Liver (tissue), 3 donors: Measurements from ENCODE around the gene HGF.

Source experiments
- ATF3 ChIP-seq: IDR thresholded peaks from 2 replicates; pipeline ENCODE4 v1.6.1; 2016; ENCODE audit warnings: antibody characterized with exemption
- CTCF ChIP-seq: fragments of 150-350 bp; IDR thresholded peaks from 2 replicates; pipeline ENCODE4 v1.5.1; 2017; ENCODE audit warnings: improper control_type of control experiment, low read depth, low read length; ENCODE audit not compliant: missing input control
- EGR1 ChIP-seq, 2 donors: IDR thresholded peaks; 2 replicates each; pipeline ENCODE4 v1.6.1; 2016 to 2018; ENCODE audit warnings: antibody characterized with exemption in 2 of 2, low read depth in 2 of 2
- GABPA ChIP-seq, 2 donors: IDR thresholded peaks in 1 of 2; conservative IDR thresholded peaks in 1 of 2; 2 replicates each; pipeline ENCODE4 v1.6.1; 2016; ENCODE audit warnings: antibody characterized with exemption in 2 of 2, mild to moderate bottlenecking in 1 of 2, moderate library complexity in 1 of 2
- RAD21 ChIP-seq, 2 donors: IDR thresholded peaks; 2 replicates each; pipeline ENCODE4 v1.6.1; 2016; ENCODE audit warnings: antibody characterized with exemption in 2 of 2, mild to moderate bottlenecking in 2 of 2
- RXRA ChIP-seq, 2 donors: IDR thresholded peaks; 2 replicates each; pipeline ENCODE4 v1.6.1; 2017 to 2018; ENCODE audit warnings: antibody characterized with exemption in 2 of 2, mild to moderate bottlenecking in 1 of 2
- TAF1 ChIP-seq: conservative IDR thresholded peaks from 2 replicates; pipeline ENCODE4 v1.6.1; 2016; ENCODE audit warnings: antibody characterized with exemption, mild to moderate bottlenecking
- YY1 ChIP-seq: IDR thresholded peaks from 2 replicates; pipeline ENCODE4 v1.6.1; 2016; ENCODE audit warnings: antibody characterized with exemption, mild to moderate bottlenecking
- TF ChIP-seq, protein P1 (sequence below): IDR thresholded peaks from 2 replicates; pipeline ENCODE4 v1.6.1; 2016; ENCODE audit warnings: antibody characterized with exemption, mild to moderate bottlenecking
- TF ChIP-seq, protein P2 (sequence below): IDR thresholded peaks from 2 replicates; pipeline ENCODE4 v1.6.1; 2016; ENCODE audit warnings: antibody characterized with exemption
- donor health status: healthy.
- donor health status: healthy.

GRCh38 chr7:81707196-81707595 is 62.7 kb downstream of the HGF start:
- TF ChIP-seq CTCF (no peak), EGR1 (IDR thresholded peaks at IDR 0.05; ENCODE audit: low read depth in 2 of 2) (no peak), TAF1 (no peak), YY1 (no peak), RAD21 (IDR thresholded peaks at IDR 0.05) (no peak), RXRA (IDR thresholded peaks at IDR 0.05) (no peak), ATF3 (no peak), GABPA (IDR thresholded peaks at IDR 0.05 in 1 of 2, conservative IDR thresholded peaks at IDR 0.05 in 1 of 2) (no peak)
- TF ChIP-seq, protein P1, sequence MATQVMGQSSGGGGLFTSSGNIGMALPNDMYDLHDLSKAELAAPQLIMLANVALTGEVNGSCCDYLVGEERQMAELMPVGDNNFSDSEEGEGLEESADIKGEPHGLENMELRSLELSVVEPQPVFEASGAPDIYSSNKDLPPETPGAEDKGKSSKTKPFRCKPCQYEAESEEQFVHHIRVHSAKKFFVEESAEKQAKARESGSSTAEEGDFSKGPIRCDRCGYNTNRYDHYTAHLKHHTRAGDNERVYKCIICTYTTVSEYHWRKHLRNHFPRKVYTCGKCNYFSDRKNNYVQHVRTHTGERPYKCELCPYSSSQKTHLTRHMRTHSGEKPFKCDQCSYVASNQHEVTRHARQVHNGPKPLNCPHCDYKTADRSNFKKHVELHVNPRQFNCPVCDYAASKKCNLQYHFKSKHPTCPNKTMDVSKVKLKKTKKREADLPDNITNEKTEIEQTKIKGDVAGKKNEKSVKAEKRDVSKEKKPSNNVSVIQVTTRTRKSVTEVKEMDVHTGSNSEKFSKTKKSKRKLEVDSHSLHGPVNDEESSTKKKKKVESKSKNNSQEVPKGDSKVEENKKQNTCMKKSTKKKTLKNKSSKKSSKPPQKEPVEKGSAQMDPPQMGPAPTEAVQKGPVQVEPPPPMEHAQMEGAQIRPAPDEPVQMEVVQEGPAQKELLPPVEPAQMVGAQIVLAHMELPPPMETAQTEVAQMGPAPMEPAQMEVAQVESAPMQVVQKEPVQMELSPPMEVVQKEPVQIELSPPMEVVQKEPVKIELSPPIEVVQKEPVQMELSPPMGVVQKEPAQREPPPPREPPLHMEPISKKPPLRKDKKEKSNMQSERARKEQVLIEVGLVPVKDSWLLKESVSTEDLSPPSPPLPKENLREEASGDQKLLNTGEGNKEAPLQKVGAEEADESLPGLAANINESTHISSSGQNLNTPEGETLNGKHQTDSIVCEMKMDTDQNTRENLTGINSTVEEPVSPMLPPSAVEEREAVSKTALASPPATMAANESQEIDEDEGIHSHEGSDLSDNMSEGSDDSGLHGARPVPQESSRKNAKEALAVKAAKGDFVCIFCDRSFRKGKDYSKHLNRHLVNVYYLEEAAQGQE = no peak
- TF ChIP-seq, protein P2, sequence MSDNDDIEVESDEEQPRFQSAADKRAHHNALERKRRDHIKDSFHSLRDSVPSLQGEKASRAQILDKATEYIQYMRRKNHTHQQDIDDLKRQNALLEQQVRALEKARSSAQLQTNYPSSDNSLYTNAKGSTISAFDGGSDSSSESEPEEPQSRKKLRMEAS = no peak
